NB4 (cell line): ENCODE results near the gene TRAM2.

Source experiments
- DNase-seq: peaks from one replicate; pipeline ENCODE4 v3.0.0; 2010; ENCODE audit warnings: low read depth
- H3K4me3 ChIP-seq: one replicate; pipeline ENCODE4 v1.5.1; 2011; ENCODE audit warnings: mild to moderate bottlenecking, low read depth, low read length, moderate library complexity
- MYC ChIP-seq: IDR thresholded peaks from 2 replicates; pipeline ENCODE4 v1.6.1; 2011; ENCODE audit warnings: low read depth, low read length
- POLR2A ChIP-seq: IDR thresholded peaks from 2 replicates; pipeline ENCODE4 v1.6.1; 2011; ENCODE audit warnings: mild to moderate bottlenecking; ENCODE audit not compliant: insufficient read length; ENCODE audit errors: extremely low read depth
- TF ChIP-seq, protein P1 (sequence below): IDR thresholded peaks from one replicate; pipeline ENCODE4 v1.5.1; 2012; ENCODE audit warnings: low read depth, low read length
- TF ChIP-seq, protein P2 (sequence below): IDR thresholded peaks from 2 replicates; pipeline ENCODE4 v1.6.1; 2011; ENCODE audit warnings: low read depth, low read length

Gene TRAM2

DNA sequence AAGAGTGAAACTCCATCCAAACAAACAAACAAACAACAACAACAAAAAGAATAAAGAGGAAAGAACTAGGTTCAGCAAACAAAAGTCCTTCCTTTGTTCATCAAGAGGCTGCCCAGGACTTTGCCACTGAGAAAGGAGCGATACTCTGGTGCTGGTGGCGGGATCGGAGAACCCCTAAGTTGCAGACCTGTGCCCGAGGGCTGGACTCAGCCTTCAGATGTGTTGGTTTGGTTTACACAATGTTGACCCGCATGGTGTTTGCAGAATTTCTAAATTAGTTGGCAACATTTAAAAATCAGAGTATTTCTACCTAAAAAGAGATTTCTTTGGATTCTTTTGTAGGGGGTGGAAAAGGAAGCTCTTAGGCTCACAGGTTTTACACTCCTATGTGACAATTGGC lies 42.5 kb downstream of the TRAM2 start:
- DNase-seq: no peak
- H3K4me3 ChIP-seq: no peak overlapping the region
- TF ChIP-seq, protein P1, sequence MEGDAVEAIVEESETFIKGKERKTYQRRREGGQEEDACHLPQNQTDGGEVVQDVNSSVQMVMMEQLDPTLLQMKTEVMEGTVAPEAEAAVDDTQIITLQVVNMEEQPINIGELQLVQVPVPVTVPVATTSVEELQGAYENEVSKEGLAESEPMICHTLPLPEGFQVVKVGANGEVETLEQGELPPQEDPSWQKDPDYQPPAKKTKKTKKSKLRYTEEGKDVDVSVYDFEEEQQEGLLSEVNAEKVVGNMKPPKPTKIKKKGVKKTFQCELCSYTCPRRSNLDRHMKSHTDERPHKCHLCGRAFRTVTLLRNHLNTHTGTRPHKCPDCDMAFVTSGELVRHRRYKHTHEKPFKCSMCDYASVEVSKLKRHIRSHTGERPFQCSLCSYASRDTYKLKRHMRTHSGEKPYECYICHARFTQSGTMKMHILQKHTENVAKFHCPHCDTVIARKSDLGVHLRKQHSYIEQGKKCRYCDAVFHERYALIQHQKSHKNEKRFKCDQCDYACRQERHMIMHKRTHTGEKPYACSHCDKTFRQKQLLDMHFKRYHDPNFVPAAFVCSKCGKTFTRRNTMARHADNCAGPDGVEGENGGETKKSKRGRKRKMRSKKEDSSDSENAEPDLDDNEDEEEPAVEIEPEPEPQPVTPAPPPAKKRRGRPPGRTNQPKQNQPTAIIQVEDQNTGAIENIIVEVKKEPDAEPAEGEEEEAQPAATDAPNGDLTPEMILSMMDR: no peak
- TF ChIP-seq, protein P2, sequence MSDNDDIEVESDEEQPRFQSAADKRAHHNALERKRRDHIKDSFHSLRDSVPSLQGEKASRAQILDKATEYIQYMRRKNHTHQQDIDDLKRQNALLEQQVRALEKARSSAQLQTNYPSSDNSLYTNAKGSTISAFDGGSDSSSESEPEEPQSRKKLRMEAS: no peak
- TF ChIP-seq MYC: no peak
- no peak for TF ChIP-seq POLR2A

DNA sequence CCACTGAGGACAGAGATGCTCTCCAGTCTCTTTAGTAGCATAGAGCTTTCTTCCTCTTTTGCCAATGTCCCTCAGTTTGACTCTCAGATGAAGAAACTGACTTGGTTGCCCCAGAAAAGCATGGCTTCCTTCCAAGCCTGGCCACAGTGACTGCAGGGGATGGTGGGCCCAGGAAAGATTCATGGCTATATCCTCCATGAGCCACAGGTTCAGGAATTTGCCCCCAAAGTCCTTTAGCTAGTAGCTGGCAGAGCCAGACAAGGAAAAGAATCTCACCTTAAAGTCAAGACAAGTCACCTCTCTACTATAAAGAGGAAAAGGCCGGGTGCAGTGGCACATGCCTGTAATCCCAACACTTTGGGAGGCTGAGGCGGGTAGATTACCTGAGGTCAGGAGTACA lies 43.4 kb downstream of the TRAM2 start:
- DNase-seq: no peak
- TF ChIP-seq POLR2A: no peak
- TF ChIP-seq, protein P1: no peak
- TF ChIP-seq MYC: no peak
- TF ChIP-seq, protein P2: no peak
- no peak overlapping the region for H3K4me3 ChIP-seq

DNA sequence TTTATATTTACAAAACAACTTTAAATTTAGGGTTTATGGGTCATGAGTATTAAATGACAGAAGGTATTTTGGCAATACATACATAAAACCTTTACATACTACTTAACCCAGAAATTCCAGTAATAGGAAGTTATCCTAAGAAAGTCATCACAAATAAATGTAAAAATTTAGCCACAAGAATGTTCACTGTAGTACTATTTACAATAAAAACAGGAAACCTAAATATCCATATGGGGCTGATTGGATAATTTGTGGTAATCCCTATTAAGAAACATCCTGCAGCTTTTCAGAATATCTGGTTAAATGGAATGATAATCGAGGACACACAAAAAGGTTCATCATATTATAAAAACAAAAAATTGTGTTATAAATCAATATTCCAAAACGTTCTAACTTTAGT lies 44.4 kb downstream of the TRAM2 start:
- TF ChIP-seq POLR2A: no peak
- TF ChIP-seq, protein P1: no peak
- TF ChIP-seq MYC: no peak
- TF ChIP-seq, protein P2: no peak
- no peak overlapping the region for H3K4me3 ChIP-seq
- DNase-seq: no peak

DNA sequence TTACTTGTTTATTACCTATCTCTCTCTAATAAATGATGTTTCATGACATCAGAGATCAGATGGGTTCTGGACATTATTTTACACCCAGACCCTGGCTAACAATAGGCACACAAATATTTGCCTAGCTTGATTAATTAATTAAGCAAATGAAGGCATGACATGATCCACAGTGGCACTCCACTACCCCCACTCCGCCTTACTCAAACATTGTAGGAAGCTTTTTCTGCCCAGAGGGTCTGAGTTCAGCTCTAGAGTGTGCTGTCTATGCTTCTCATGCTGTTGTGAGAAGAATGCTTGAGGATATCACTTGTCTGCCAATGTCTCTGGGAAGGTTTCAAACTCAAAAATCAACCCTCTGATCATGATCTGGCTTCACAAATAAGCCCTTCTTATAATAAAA lies 45.0 kb downstream of the TRAM2 start:
- no peak for DNase-seq
- no peak for TF ChIP-seq MYC
- TF ChIP-seq, protein P2: no peak
- TF ChIP-seq POLR2A: no peak
- TF ChIP-seq, protein P1: no peak
- no peak overlapping the region for H3K4me3 ChIP-seq

DNA sequence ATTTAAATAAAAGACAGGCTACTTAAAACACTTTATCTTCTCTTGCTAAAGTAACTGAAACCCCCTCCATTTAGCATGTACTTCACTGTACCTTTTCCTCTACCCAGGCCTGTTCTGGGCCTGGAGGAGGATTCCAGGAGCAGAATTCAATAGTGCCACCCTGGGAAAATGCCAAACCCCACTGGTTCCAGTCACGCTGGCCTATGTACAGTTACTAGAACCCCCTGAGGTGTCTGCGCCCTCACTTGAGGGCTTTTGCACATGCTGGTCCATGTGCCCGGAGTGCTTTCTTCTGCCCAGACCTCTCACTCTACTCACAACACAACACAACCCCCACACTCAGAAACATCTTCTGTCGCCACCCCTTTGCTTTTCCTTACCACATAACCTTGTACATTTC lies 45.5 kb downstream of the TRAM2 start:
- TF ChIP-seq MYC (no peak), POLR2A (no peak)
- TF ChIP-seq, protein P1: no peak
- TF ChIP-seq, protein P2: no peak
- H3K4me3 ChIP-seq: no peak overlapping the region
- DNase-seq: no peak

DNA sequence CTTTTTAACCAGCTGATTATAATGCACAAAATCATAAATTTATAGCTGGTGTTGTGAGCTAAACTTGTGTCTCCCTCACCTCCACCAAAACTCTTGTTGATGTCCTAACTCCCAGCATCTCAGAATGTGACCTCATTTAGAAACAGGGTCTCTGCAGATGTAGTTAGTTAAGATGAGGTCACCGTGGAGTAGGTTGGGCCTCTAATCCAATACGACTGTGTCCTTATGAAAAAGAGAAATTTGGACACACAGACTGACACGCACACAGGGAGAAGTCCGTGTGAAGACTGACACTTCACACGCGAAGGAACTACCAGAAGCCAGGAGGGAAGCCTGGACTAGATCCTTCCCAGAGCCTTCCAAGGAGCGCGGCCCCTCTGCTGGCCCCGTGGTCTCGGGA lies 46.5 kb downstream of the TRAM2 start:
- DNase-seq: no peak
- H3K4me3 ChIP-seq: no peak overlapping the region
- TF ChIP-seq, protein P2: no peak
- TF ChIP-seq MYC (no peak), POLR2A (no peak)
- TF ChIP-seq, protein P1: no peak
